Suprapubic skin (tissue), 4 donors: ENCODE data around the gene PLXNA2.

ENCODE experiments used
- CTCF ChIP-seq, 2 donors: fragments of 200-600 bp in 1 of 2; fragments of 450-650 bp in 1 of 2; sonication (generic) in 1 of 2; IDR thresholded peaks; one replicate each; pipeline ENCODE4 v1.5.1; 2016 to 2019; ENCODE audit warnings: antibody characterized with exemption in 2 of 2, mild to moderate bottlenecking in 1 of 2, moderate library complexity in 1 of 2
- POLR2A ChIP-seq, 2 donors: fragments of 450-650 bp; IDR thresholded peaks; one replicate each; pipeline ENCODE4 v1.6.1; 2017; ENCODE audit warnings: antibody characterized with exemption in 2 of 2, mild to moderate bottlenecking in 2 of 2, moderate library complexity in 2 of 2
- POLR2AphosphoS5 ChIP-seq, 3 donors: sonication (generic); formaldehyde crosslinking; IDR thresholded peaks; one replicate each; pipeline ENCODE4 v1.6.1; 2017; ENCODE audit warnings: antibody characterized with exemption in 3 of 3

GRCh38 chr1:208068407-208068806, 175.8 kb downstream of the PLXNA2 start:
- TF ChIP-seq CTCF (IDR thresholded peaks at IDR 0.05) (no peak), POLR2A (IDR thresholded peaks at IDR 0.05) (no peak), POLR2AphosphoS5 (IDR thresholded peaks at IDR 0.05) (no peak)
